Placental pericyte (primary cell): ENCODE results near the gene CHRNG. TPM values are rescaled to one million over a fixed set of nuclear protein-coding genes. Genes with fewer than 3 reads are reported as not detected.

ENCODE experiments used
- total RNA-seq: library from RNA; depleted of rRNA; stranded (reverse); fragments of >200 nt; gene quantifications from 2 replicates; pipeline ENCODE4 v1.2.3, GENCODE V29; 2012

CHRNG gene
- not detected in 2 replicates for total RNA-seq

GRCh38 chr2:232539298-232540231 lies at the start of gene CHRNG:
CHRNG (plus strand) TSS chr2:232539692; CDS start chr2:232539748, 56 bp downstream.

GRCh38 chr2:232519581-232520438 lies 19.7 kb upstream of the CHRNG start, which contains the start of gene PRSS56:
PRSS56 (plus strand) TSS chr2:232520388; CDS start chr2:232520599, 211 bp downstream.

GRCh38 chr2:232525791-232526371 lies 13.6 kb upstream of the CHRNG start, which contains the start of gene CHRND:
CHRND (plus strand) TSS chr2:232526160; CDS start chr2:232526216, 56 bp downstream.

GRCh38 chr2:232550354-232551249 lies 11.1 kb downstream of the CHRNG start, which contains the start of the genes EIF4E2 and TIGD1:
EIF4E2 (plus strand) TSS chr2:232550689; CDS start chr2:232550725, 36 bp downstream.
TIGD1 (minus strand) TSS chr2:232550557; CDS start chr2:232549882, 675 bp downstream.

Other genes with a start within 250 kb of the CHRNG start
- gene ALPP, start 160.9 kb upstream of the CHRNG start, total RNA-seq = under 0.01 TPM in 1 of 2 replicates, not detected in the other
- gene ALPG, start 132.8 kb upstream of the CHRNG start, total RNA-seq = not detected in 2 replicates
- gene ALPI, start 83.5 kb upstream of the CHRNG start, total RNA-seq = not detected in 2 replicates
- gene ECEL1, start 51.9 kb upstream of the CHRNG start, total RNA-seq = not detected in 2 replicates
- not detected in 2 replicates for gene PRSS56, start 19.3 kb upstream of the CHRNG start, total RNA-seq
- gene CHRND, start 13.5 kb upstream of the CHRNG start, total RNA-seq = not detected in 2 replicates
- 5.4 and 5.5 TPM in 2 replicates for gene TIGD1, start 10.9 kb downstream of the CHRNG start, total RNA-seq
- gene EIF4E2, start 11.0 kb downstream of the CHRNG start, total RNA-seq = 70.0 and 91.8 TPM in 2 replicates
- 0.14 and 0.22 TPM in 2 replicates for gene EFHD1, start 93.9 kb downstream of the CHRNG start, total RNA-seq
- gene GIGYF2, start 157.6 kb downstream of the CHRNG start, total RNA-seq = 53.0 and 55.5 TPM in 2 replicates
- 0.22 TPM in 1 of 2 replicates, not detected in the other for gene KCNJ13, start 236.9 kb downstream of the CHRNG start, total RNA-seq